ENCODE data around the gene CD74. TPM values are rescaled to one million over a fixed set of nuclear protein-coding genes. Genes with fewer than 3 reads are reported as not detected.
A peak's percentile ranks its signal among the peaks of the same experiment; 100 is the strongest.

The CD74 gene
- total RNA-seq, 2 experiments from 2014 or later, result 395 to 407 TPM

- ChIA-PET POLR2A (interaction anchor here (0.6 to 2.9 kb wide), 19 partner anchors 8 to 899 kb away, joined by 3 to 36 read pairs (median 4); partner anchors contain the start of genes CD74, CSNK1A1 and RBM22), CTCF (interaction anchor here (0.6 to 2.6 kb wide), 26 partner anchors 8 to 676 kb away, joined by 3 to 19 read pairs (median 4); partner anchors contain the start of genes CD74, DCTN4 and RBM22)
- peaks cover 35% of the 10 kb centered on the region for H3K4me1 Mint-ChIP-seq (ENCODE audit: low read depth)
- peaks cover 48% of the 10 kb centered on the region for H3K36me3 Mint-ChIP-seq (ENCODE audit: low read depth)
- H3K9me3 Mint-ChIP-seq (ENCODE audit: insufficient read depth), result no peaks in the 10 kb centered on the region
- H3K27me3 Mint-ChIP-seq (ENCODE audit: low read depth), result no peaks in the 10 kb centered on the region
- peak within 1 kb of the TSS; percentile 91 for H3K4me3 Mint-ChIP-seq
- DNase-seq (peak; percentile 97), ATAC-seq (peak; percentile 90)
- peak within 1 kb of the TSS; percentile 99 for H3K27ac Mint-ChIP-seq
Observed at GRCh38 chr5:150449517-150450339, 37.0 kb upstream of the CD74 start, which contains the start of gene RPS14. Gene RPS14, minus strand, starts transcription at chr5:150449739. Its CDS starts 2,006 bp downstream, at chr5:150447733.

- peaks cover 49% of the 10 kb centered on the region for H3K36me3 Mint-ChIP-seq (ENCODE audit: low read depth)
- ChIA-PET POLR2A (interaction anchor here (0.7 to 2.9 kb wide), 12 partner anchors 9 to 251 kb away, joined by 3 to 36 read pairs (median 5); partner anchors contain the start of genes CD74 and RBM22), CTCF (interaction anchor here (0.7 to 2.6 kb wide), 10 partner anchors 8 to 677 kb away, joined by 3 to 19 read pairs (median 5); partner anchors contain the start of gene CD74)
- peak; percentile 23 for DNase-seq
- H3K4me3 Mint-ChIP-seq, result peak overlapping the region; percentile 91
- no peaks in the 10 kb centered on the region for H3K9me3 Mint-ChIP-seq (ENCODE audit: insufficient read depth)
- peak; percentile 52 for ATAC-seq
- no peaks in the 10 kb centered on the region for H3K27me3 Mint-ChIP-seq (ENCODE audit: low read depth)
- peaks cover 35% of the 10 kb centered on the region for H3K4me1 Mint-ChIP-seq (ENCODE audit: low read depth)
- peak overlapping the region; percentile 99 for H3K27ac Mint-ChIP-seq
Observed at GRCh38 chr5:150448952-150449516, 36.3 kb upstream of the CD74 start.

GRCh38 chr5:150448334-150448733, 35.6 kb upstream of the CD74 start:
- ATAC-seq (no peak), DNase-seq (no peak)
- Mint-ChIP-seq H3K4me3 (peak overlapping the region; percentile 91), H3K9me3 (ENCODE audit: insufficient read depth) (no peaks in the 10 kb centered on the region), H3K4me1 (ENCODE audit: low read depth) (peaks cover 41% of the 10 kb centered on the region), H3K36me3 (ENCODE audit: low read depth) (peaks cover 56% of the 10 kb centered on the region), H3K27me3 (ENCODE audit: low read depth) (no peaks in the 10 kb centered on the region), H3K27ac (peak overlapping the region; percentile 99)
- CTCF ChIA-PET, result interaction anchor here (1.0 to 1.1 kb wide), 2 partner anchors 37 to 97 kb away, joined by 3 read pairs; no protein-coding TSS in a partner anchor
- POLR2A ChIA-PET, result no interaction called here

DNA sequence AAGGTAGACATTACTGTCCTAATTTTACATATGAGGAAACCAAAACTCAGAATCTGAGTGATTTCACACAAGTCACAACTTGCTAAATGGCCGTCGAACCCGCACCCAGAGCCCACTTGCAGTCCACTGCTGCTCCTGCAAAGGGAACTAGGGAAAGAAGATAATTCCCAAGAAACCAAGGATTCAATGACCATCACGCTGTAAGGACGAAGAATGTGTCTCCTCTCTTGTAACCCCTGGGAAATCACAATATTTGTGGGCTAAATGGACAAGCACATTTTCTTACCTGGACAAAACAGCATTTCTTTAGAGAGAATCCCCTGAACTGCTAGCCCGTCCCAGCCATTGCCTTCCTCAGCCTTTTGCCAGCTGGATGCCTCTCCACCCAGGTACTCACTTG, 34.5 kb upstream of the CD74 start:
- no peaks in the 10 kb centered on the region for H3K9me3 Mint-ChIP-seq (ENCODE audit: insufficient read depth)
- DNase-seq, result no peak
- H3K27me3 Mint-ChIP-seq (ENCODE audit: low read depth), result no peaks in the 10 kb centered on the region
- H3K36me3 Mint-ChIP-seq (ENCODE audit: low read depth), result peaks cover 64% of the 10 kb centered on the region
- no peak overlapping the region for H3K27ac Mint-ChIP-seq
- ChIA-PET POLR2A (interaction anchor here (1.5 kb wide), 1 partner anchor 35 kb away, joined by 12 read pairs; the partner anchor contains the start of gene CD74), CTCF (interaction anchor here (1.0 to 1.1 kb wide), 2 partner anchors 36 to 96 kb away, joined by 3 read pairs; no protein-coding TSS in a partner anchor)
- no peak for ATAC-seq
- H3K4me1 Mint-ChIP-seq (ENCODE audit: low read depth), result peaks cover 45% of the 10 kb centered on the region
- peak overlapping the region; percentile 91 for H3K4me3 Mint-ChIP-seq

DNA sequence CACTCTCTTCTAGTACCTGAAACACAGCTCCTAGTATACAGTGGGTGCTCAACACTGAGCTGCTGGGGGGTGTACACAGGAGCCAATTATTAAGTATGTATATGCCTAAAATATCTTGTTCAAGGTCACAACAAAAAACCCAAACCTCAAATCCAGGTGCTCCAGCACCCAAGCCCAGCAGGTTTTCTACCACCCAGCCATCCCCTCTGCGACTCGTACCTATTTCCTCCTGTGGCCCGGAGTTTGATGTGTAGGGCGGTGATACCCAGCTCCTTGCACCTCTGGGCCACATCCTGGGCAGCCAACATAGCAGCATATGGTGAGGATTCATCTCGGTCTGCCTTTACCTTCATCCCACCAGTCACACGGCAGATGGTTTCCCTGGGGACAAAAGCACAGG, 33.9 kb upstream of the CD74 start:
- Mint-ChIP-seq H3K4me3 (no peak overlapping the region), H3K36me3 (ENCODE audit: low read depth) (peaks cover 70% of the 10 kb centered on the region), H3K27me3 (ENCODE audit: low read depth) (no peaks in the 10 kb centered on the region), H3K9me3 (ENCODE audit: insufficient read depth) (no peaks in the 10 kb centered on the region), H3K4me1 (ENCODE audit: low read depth) (peaks cover 45% of the 10 kb centered on the region), H3K27ac (peak overlapping the region; percentile 50)
- ChIA-PET CTCF (interaction anchor here (0.8 to 1.4 kb wide), 3 partner anchors 9 to 34 kb away, joined by 3 to 5 read pairs (median 3); partner anchors contain the start of gene CD74), POLR2A (interaction anchor here (1.5 kb wide), 1 partner anchor 35 kb away, joined by 12 read pairs; the partner anchor contains the start of gene CD74)
- DNase-seq (no peak), ATAC-seq (no peak)

GRCh38 chr5:150446088-150446487, 33.4 kb upstream of the CD74 start:
- CTCF ChIA-PET, result interaction anchor here (0.8 to 1.4 kb wide), 4 partner anchors 8 to 33 kb away, joined by 3 to 6 read pairs (median 4); partner anchors contain the start of gene CD74
- Mint-ChIP-seq H3K36me3 (ENCODE audit: low read depth) (peaks cover 71% of the 10 kb centered on the region), H3K9me3 (ENCODE audit: insufficient read depth) (no peaks in the 10 kb centered on the region), H3K4me3 (no peak overlapping the region), H3K27ac (peak overlapping the region; percentile 50), H3K4me1 (ENCODE audit: low read depth) (peaks cover 45% of the 10 kb centered on the region), H3K27me3 (ENCODE audit: low read depth) (no peaks in the 10 kb centered on the region)
- ATAC-seq, result no peak
- DNase-seq, result no peak
- POLR2A ChIA-PET, result interaction anchor here (1.5 kb wide), 1 partner anchor 34 kb away, joined by 12 read pairs; the partner anchor contains the start of gene CD74

DNA sequence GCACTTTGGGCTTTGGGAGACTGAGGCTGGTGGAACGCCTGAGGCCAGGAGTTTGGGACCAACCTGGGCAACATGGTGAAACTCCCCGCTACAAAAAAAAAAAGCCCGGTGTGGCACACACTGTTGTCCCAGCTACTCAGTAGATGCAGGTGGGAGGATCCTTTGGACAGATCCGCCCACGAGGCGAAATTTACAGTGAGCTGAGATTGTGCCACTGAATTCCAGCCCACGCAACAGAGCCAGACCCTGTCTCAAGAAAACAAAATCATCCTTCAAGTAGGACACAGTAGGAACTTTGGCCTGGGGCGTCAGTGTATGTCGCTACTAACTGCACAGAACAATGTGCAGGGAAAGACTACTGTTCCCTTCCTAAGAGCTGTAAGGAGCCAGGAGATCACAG, 32.1 kb upstream of the CD74 start:
- Mint-ChIP-seq H3K4me3 (no peak overlapping the region), H3K9me3 (ENCODE audit: insufficient read depth) (no peaks in the 10 kb centered on the region), H3K4me1 (ENCODE audit: low read depth) (peaks cover 39% of the 10 kb centered on the region), H3K27me3 (ENCODE audit: low read depth) (no peaks in the 10 kb centered on the region), H3K36me3 (ENCODE audit: low read depth) (peaks cover 69% of the 10 kb centered on the region), H3K27ac (no peak overlapping the region)
- DNase-seq (no peak), ATAC-seq (no peak)
- CTCF ChIA-PET, result interaction anchor here (1.2 kb wide), 1 partner anchor 9 kb away, joined by 6 read pairs; no protein-coding TSS in a partner anchor
- POLR2A ChIA-PET, result no interaction called here

DNA sequence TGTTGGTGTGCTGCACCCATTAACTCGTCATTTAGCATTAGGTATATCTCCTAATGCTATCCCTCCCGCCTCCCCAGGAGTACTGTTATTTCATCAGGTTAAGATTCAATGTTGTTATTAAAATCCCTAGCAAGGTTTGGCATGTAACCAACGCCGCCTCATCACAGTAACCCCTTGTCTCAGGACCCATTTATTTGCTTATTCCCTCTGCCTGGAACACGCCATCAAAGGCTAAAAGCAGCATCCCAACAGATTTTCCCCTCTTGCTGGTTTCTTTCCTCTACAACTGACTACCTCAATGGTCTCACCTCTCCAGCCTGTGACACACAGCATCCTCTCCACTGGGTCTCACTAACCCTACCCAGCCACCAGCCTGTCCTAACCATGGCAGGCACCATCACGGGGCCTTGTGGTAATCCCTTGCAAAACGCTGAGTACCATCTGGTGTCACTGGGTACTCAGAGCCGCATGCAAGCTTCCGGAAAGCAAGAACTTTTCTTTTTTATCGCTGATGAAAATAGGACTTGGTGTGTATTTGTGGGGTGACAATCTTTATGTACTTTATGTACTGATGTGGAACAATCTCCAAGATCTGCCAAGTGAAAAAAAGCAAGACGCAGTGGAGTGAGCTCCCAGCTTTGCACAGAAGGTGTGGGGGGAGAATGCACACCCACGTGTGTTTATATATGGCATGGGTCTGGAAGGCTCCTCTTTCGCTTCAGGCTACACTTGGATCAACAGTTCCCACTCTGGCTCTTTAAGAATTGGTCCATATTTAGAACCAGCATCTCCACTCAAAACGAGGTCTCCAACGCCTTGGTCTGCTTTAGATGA, 30.7 kb upstream of the CD74 start:
- H3K4me1 Mint-ChIP-seq (ENCODE audit: low read depth), result peaks cover 39% of the 10 kb centered on the region
- no peak overlapping the region for H3K27ac Mint-ChIP-seq
- no peak overlapping the region for H3K4me3 Mint-ChIP-seq
- H3K36me3 Mint-ChIP-seq (ENCODE audit: low read depth), result peaks cover 60% of the 10 kb centered on the region
- H3K27me3 Mint-ChIP-seq (ENCODE audit: low read depth), result no peaks in the 10 kb centered on the region
- H3K9me3 Mint-ChIP-seq (ENCODE audit: insufficient read depth), result no peaks in the 10 kb centered on the region
- no peak for ATAC-seq
- ChIA-PET POLR2A (interaction anchor here (0.5 kb wide), 1 partner anchor 10 kb away, joined by 4 read pairs; no protein-coding TSS in a partner anchor), CTCF (interaction anchor here (1.9 kb wide), 1 partner anchor 45 kb away, joined by 4 read pairs; no protein-coding TSS in a partner anchor)
- DNase-seq, result no peak

GRCh38 chr5:150442699-150443080, 30.0 kb upstream of the CD74 start:
- H3K4me1 Mint-ChIP-seq (ENCODE audit: low read depth), result peaks cover 31% of the 10 kb centered on the region
- ChIA-PET CTCF (interaction anchor here (1.9 kb wide), 1 partner anchor 44 kb away, joined by 4 read pairs; no protein-coding TSS in a partner anchor), POLR2A (interaction anchor here (0.7 to 1.3 kb wide), 3 partner anchors 26 to 44 kb away, joined by 3 to 6 read pairs (median 3); partner anchors contain the start of gene CD74)
- H3K36me3 Mint-ChIP-seq (ENCODE audit: low read depth), result peaks cover 52% of the 10 kb centered on the region
- no peak for ATAC-seq
- H3K27me3 Mint-ChIP-seq (ENCODE audit: low read depth), result peaks cover 2% of the 10 kb centered on the region
- no peak overlapping the region for H3K4me3 Mint-ChIP-seq
- no peak overlapping the region for H3K27ac Mint-ChIP-seq
- no peak for DNase-seq
- no peaks in the 10 kb centered on the region for H3K9me3 Mint-ChIP-seq (ENCODE audit: insufficient read depth)

DNA sequence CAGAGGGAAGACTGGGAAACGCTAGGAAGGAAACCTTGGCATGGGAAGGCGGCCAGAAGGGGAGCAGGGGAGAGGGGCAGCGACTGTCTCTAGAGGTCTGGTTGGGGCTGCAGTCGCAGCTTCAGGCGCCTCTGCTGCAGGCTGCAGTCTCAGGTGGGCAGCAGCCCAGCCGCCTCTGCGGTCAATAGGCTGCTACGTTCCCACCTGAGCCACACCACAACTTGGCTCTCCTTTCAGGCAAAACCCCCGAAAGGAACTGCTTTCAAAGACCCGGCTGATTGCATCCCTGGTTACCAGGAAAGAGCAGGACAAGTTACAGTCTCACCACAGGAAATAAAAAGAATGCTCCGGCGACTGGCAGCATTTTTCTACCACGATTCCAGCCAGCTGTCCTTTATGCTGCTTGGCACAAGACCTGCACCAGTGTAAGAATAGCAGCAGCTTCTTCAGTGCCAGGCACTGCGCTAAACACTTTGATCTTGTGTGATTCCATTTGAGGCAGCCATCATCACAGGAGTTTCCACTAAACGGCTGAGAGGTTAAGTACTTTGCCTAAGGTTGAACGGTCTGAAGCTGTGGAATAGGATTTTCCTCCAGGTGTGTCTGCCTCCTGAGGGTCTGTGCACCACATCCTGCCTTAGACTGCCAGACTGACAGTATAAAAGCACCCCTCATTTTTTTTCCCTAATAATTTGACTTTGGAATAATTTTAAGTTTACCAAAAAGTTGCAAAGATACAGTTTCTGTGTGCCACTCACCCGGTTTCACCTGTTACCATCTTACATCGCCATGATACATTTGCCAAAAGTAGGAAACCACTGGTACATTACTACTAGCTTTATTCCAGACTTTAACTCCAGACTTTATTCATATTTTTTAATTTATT, 29.3 kb upstream of the CD74 start:
- no peak overlapping the region for H3K4me3 Mint-ChIP-seq
- peaks cover 25% of the 10 kb centered on the region for H3K4me1 Mint-ChIP-seq (ENCODE audit: low read depth)
- CTCF ChIA-PET, result interaction anchor here (0.8 to 1.9 kb wide), 2 partner anchors 9 to 44 kb away, joined by 3 to 4 read pairs; no protein-coding TSS in a partner anchor
- H3K9me3 Mint-ChIP-seq (ENCODE audit: insufficient read depth), result no peaks in the 10 kb centered on the region
- POLR2A ChIA-PET, result interaction anchor here (0.7 to 1.3 kb wide), 3 partner anchors 25 to 43 kb away, joined by 3 to 6 read pairs (median 3); partner anchors contain the start of gene CD74
- ATAC-seq, result no peak
- H3K27ac Mint-ChIP-seq, result no peak overlapping the region
- peaks cover 2% of the 10 kb centered on the region for H3K27me3 Mint-ChIP-seq (ENCODE audit: low read depth)
- H3K36me3 Mint-ChIP-seq (ENCODE audit: low read depth), result peaks cover 46% of the 10 kb centered on the region
- DNase-seq, result no peak

Data from activated CD8-positive, alpha-beta T cell treated with anti-CD3 and anti-CD28 coated beads, Interleukin-2, amount 10 ng/mL, durations not matched to agents 7 days and 5 days (primary cell).